Measurements from ENCODE around the gene ZC3H12A. TPM values are rescaled to one million over a fixed set of nuclear protein-coding genes. Genes with fewer than 3 reads are reported as not detected.

ZC3H12A gene
- total and polyA plus RNA-seq, 2 of the 8 experiments (the other 6 are each of a cell fraction or from before 2014, with no cell fraction given) = 7.4 to 10.0 TPM

DNA sequence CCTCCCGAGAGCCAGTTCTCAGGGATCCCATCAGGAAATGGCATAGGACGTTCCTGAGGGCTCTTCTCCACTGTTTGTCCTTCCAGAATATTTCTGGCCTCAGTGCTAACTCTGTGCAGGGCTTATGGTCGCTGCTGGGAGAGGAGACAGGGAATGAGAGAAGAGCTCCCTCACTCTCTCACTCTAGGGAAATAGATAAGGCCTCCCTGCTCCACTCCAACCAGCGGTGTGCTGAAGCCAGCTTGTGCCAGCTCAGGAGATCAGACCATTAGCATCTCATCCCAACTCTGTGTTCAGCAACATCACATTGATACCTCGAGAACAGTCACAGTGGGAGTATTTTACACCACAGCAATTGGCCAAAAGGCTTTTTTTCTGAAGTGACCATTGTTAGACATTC, 49.2 kb upstream of the ZC3H12A start (continued):
- no peak for TF ChIP-seq CTCF (IDR thresholded peaks at IDR 0.05; ENCODE audit: control extremely low read depth in 1 of 3, insufficient read depth in 1 of 3, low read depth in 1 of 3, low read length in 3 of 3)
- TF ChIP-seq MAFK (IDR thresholded peaks at IDR 0.05; ENCODE audit: low read depth, low read length) = no peak

Measured in H1 (cell line).